IPS-18a (cell line): ENCODE results near the gene NDUFA3.

ENCODE experiments used
- H3K27ac ChIP-seq: one replicate; pipeline ENCODE4 v1.5.1; 2013; ENCODE audit warnings: low read length
- H3K27me3 ChIP-seq: one replicate; pipeline ENCODE4 v1.6.1; 2013; ENCODE audit warnings: mild to moderate bottlenecking, low read length; ENCODE audit not compliant: control insufficient read depth, insufficient read depth
- H3K36me3 ChIP-seq: one replicate; pipeline ENCODE4 v1.6.1; 2013; ENCODE audit warnings: low read depth, low read length; ENCODE audit not compliant: control insufficient read depth
- H3K4me1 ChIP-seq: one replicate; pipeline ENCODE4 v1.6.1; 2013; ENCODE audit warnings: low read depth, low read length; ENCODE audit not compliant: control insufficient read depth
- H3K4me3 ChIP-seq: one replicate; pipeline ENCODE4 v1.5.1; 2013; ENCODE audit warnings: low read length
- H3K9ac ChIP-seq: one replicate; pipeline ENCODE4 v1.6.1; 2013; ENCODE audit warnings: mild to moderate bottlenecking, low read length, moderate library complexity
- H3K9me3 ChIP-seq: one replicate; pipeline ENCODE4 v1.6.1; 2013; ENCODE audit warnings: low read depth, low read length; ENCODE audit not compliant: control insufficient read depth

The NDUFA3 gene

DNA sequence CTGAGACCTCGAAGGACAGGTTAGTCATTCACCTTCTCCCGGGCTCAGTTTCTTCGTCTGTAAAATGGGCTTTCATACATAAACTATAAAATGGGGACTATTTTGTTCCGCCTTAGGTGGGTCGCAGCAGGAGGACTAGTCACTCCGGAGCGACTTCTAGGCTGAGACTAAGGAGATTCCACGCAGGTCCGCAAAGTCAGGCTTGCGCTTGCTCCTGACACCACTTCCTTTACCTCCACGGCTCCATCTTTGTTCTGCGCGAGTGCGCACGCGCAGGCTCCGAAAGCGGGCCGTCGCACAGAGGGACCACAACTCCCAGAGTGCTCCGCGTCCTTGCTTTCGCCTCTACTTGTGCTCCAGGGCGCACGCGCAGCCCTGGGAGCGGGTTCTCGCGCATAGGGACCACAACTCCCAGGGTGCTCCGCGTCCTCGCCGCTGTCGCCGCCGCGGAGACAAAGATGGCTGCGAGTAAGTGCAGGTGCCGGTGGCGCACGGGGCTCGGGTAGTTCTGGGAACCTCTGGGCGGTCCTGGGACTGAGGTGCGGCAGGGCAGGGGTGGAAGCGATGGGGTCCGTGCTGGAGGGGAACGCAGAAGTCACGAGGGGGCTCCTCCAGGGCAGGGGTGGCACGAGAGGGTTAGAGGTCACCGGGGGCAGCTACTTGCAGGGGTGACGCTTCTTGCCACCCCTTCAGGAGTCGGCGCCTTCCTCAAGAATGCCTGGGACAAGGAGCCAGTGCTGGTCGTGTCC, at the start of gene NDUFA3:
Gene NDUFA3 (plus strand): TSS at position 435 of the 749 bp plus-strand sequence. CDS start 24 bp downstream, at position 459.
- no peaks in the 10 kb centered on the region for H3K4me1 ChIP-seq
- no peaks in the 10 kb centered on the region for H3K9me3 ChIP-seq
- H3K4me3 ChIP-seq: peak within 1 kb of the TSS; percentile 97
- peak within 1 kb of the TSS; percentile 89 for H3K9ac ChIP-seq
- peak within 1 kb of the TSS; percentile 46 for H3K27ac ChIP-seq
- peaks cover 18% of the 10 kb centered on the region for H3K36me3 ChIP-seq
- no peaks in the 10 kb centered on the region for H3K27me3 ChIP-seq

DNA sequence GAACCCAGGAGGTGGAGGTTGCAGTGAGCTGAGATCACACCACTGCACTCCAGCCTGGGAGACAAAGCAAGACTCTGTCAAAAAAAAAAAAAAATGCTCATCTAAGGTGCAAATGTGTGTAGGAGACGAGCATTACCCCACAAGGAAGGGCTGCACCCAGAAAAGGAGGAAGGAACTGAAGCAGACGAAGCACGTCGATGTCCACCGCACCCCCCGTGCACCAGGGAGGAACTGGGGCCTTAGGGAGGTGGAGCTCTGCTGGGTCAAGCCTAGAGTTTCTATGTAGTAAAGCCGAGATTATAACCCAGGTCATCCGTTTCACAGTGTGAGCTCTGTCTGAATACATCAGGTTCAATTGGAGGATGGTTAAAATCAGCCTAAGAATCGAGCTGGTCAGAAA, 40.0 kb upstream of the NDUFA3 start:
- Histone ChIP-seq H3K36me3 (no peaks in the 10 kb centered on the region), H3K9me3 (no peaks in the 10 kb centered on the region), H3K27ac (no peak overlapping the region), H3K4me1 (no peaks in the 10 kb centered on the region), H3K4me3 (no peak overlapping the region), H3K9ac (no peak overlapping the region), H3K27me3 (no peaks in the 10 kb centered on the region)

DNA sequence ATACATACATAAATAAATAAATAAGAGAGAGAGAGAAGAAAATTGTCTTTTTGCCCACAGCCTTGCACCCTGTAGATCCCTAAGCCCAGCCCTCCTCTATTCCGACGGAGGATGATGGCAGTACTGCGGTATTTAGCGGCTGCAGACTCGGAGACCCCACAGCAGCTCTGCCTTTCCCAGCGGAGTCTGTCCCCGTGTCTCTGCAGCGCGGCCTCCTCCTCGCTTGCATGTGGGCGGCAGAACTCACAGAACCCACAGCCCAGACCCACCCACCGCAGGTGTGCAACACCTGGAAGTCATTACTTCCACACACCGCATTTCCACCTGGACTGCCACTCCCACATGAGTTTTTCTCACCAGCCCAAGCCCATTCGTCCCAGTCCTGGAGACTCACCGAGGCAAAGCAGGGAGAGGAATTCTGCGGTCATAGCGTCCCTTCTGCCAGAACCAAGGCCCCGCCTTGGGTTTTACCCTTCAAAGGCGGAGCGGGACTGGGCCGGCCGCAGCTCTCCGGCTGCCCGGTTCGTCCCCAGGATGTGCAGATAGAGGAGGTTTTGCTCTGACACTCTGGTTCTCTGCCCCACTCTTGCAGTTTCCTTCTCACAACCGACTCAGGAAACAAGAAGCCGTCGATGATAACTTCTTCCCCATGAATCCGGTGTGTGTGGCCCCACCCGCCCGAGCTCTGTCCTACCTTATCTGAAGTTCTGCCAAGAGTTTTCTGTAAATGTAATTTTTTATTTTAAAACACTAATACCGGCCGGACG, 39.1 kb upstream of the NDUFA3 start, which contains the start of gene VSTM1:
Gene VSTM1 (minus strand): TSS at position 548 of the 767 bp plus-strand sequence. CDS start 120 bp downstream, at position 428.
- Histone ChIP-seq H3K4me1 (no peaks in the 10 kb centered on the region), H3K9ac (no peak within 1 kb of the TSS), H3K36me3 (no peaks in the 10 kb centered on the region), H3K27ac (no peak within 1 kb of the TSS), H3K9me3 (no peaks in the 10 kb centered on the region), H3K27me3 (no peaks in the 10 kb centered on the region), H3K4me3 (no peak within 1 kb of the TSS)

DNA sequence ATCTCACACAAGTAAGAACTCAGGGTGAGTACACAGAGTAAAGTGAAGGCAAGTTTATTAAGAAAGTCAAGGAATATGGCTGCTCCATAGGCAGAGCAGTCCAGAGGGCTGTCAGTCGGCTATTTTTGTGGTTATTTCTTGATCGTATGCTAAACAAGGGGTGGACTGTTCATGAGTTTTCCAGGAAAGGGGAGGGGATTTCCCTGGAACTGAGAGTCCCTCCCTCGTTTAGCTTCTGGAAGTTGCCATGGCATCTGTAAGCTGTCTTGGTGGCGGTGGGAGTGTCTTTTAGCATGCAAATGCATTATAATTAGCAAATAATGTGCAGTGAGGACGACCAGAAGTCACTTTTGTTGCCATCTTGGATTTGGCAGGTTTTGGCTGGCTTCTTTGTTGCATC, 33.2 kb upstream of the NDUFA3 start:
- H3K27ac ChIP-seq: no peak overlapping the region
- H3K27me3 ChIP-seq: no peaks in the 10 kb centered on the region
- H3K4me3 ChIP-seq: no peak overlapping the region
- H3K36me3 ChIP-seq: no peaks in the 10 kb centered on the region
- no peaks in the 10 kb centered on the region for H3K4me1 ChIP-seq
- no peak overlapping the region for H3K9ac ChIP-seq
- no peaks in the 10 kb centered on the region for H3K9me3 ChIP-seq

- H3K36me3 ChIP-seq: no peaks in the 10 kb centered on the region
- H3K4me1 ChIP-seq: no peaks in the 10 kb centered on the region
- H3K4me3 ChIP-seq: no peak overlapping the region
- H3K9ac ChIP-seq: no peak overlapping the region
- no peaks in the 10 kb centered on the region for H3K27me3 ChIP-seq
- H3K27ac ChIP-seq: no peak overlapping the region
- H3K9me3 ChIP-seq: no peaks in the 10 kb centered on the region
Measured at GRCh38 chr19:54073829-54074228, 28.8 kb upstream of the NDUFA3 start.

GRCh38 chr19:54074851-54075250, 27.8 kb upstream of the NDUFA3 start:
- H3K36me3 ChIP-seq: no peaks in the 10 kb centered on the region
- no peak overlapping the region for H3K9ac ChIP-seq
- no peak overlapping the region for H3K4me3 ChIP-seq
- H3K27ac ChIP-seq: no peak overlapping the region
- no peaks in the 10 kb centered on the region for H3K27me3 ChIP-seq
- H3K9me3 ChIP-seq: no peaks in the 10 kb centered on the region
- H3K4me1 ChIP-seq: no peaks in the 10 kb centered on the region

- no peaks in the 10 kb centered on the region for H3K27me3 ChIP-seq
- H3K4me3 ChIP-seq: no peak overlapping the region
- no peaks in the 10 kb centered on the region for H3K36me3 ChIP-seq
- no peak overlapping the region for H3K27ac ChIP-seq
- H3K9me3 ChIP-seq: no peaks in the 10 kb centered on the region
- no peaks in the 10 kb centered on the region for H3K4me1 ChIP-seq
- H3K9ac ChIP-seq: no peak overlapping the region
Measured at GRCh38 chr19:54077334-54077733, 25.3 kb upstream of the NDUFA3 start.

DNA sequence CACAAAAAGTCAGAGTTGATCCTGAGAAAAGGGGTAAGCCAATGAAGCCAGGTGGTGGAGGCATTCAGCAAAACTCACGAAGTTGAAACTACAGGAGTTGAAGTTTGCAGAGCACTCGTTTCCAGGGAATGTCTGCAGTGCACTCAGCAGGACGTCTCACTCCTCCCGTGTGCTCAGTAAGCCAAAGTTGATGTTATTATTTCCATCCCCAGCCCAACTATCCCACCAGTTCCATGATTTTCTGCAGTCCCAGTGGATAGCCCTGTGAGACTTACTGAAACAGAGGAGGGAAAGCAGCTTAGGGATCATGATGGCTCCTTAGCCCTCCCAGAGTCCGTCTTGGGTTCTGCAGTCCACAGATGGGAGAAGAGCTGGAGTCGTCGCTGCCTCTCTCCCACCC, 21.6 kb upstream of the NDUFA3 start, which contains the start of gene TARM1:
Gene TARM1 (minus strand): TSS at position 334 of the 400 bp plus-strand sequence. CDS start 25 bp downstream, at position 309.
- Histone ChIP-seq H3K4me3 (no peak within 1 kb of the TSS), H3K27me3 (no peaks in the 10 kb centered on the region), H3K36me3 (no peaks in the 10 kb centered on the region), H3K27ac (no peak within 1 kb of the TSS), H3K9ac (no peak within 1 kb of the TSS), H3K4me1 (no peaks in the 10 kb centered on the region), H3K9me3 (no peaks in the 10 kb centered on the region)

DNA sequence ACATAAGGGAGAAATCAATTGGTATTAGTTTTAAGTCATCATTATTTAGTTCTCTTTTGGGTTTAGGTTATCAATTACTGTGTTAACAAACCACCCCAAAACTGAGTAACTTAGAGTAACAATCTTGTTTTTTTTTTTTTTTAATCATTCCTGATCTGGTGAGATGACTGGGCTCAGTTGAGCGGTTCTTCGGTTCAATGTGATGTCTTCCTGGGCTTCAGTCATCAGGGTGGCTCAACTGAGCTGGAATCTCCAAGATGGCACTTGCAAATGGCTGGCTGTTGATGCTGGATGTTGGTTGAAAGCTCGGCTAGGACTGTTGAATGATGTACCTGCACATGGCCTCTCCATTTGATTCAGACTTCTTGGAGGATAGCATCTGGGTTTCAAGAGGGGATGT, 18.2 kb upstream of the NDUFA3 start:
- Histone ChIP-seq H3K9ac (no peak overlapping the region), H3K4me1 (no peaks in the 10 kb centered on the region), H3K9me3 (no peaks in the 10 kb centered on the region), H3K27me3 (no peaks in the 10 kb centered on the region), H3K27ac (no peak overlapping the region), H3K36me3 (no peaks in the 10 kb centered on the region), H3K4me3 (no peak overlapping the region)

GRCh38 chr19:54094426-54095000, 8.1 kb upstream of the NDUFA3 start:
- H3K4me3 ChIP-seq: no peak overlapping the region
- H3K36me3 ChIP-seq: no peaks in the 10 kb centered on the region
- H3K9me3 ChIP-seq: no peaks in the 10 kb centered on the region
- peaks cover 29% of the 10 kb centered on the region for H3K27me3 ChIP-seq
- peaks cover 8% of the 10 kb centered on the region for H3K4me1 ChIP-seq
- no peak overlapping the region for H3K9ac ChIP-seq
- H3K27ac ChIP-seq: no peak overlapping the region

GRCh38 chr19:54095136-54095858, 7.4 kb upstream of the NDUFA3 start:
- Histone ChIP-seq H3K4me3 (peak overlapping the region; percentile 59), H3K9ac (no peak overlapping the region), H3K9me3 (no peaks in the 10 kb centered on the region), H3K4me1 (peaks cover 8% of the 10 kb centered on the region), H3K36me3 (no peaks in the 10 kb centered on the region), H3K27ac (no peak overlapping the region), H3K27me3 (peaks cover 29% of the 10 kb centered on the region)
